ENCODE data around the gene C10orf67. TPM values are rescaled to one million over a fixed set of nuclear protein-coding genes. Genes with fewer than 3 reads are reported as not detected.

The C10orf67 gene
- total and polyA plus RNA-seq, 3 experiments from 2014 or later: 0.26 TPM; not detected in 2

DNA sequence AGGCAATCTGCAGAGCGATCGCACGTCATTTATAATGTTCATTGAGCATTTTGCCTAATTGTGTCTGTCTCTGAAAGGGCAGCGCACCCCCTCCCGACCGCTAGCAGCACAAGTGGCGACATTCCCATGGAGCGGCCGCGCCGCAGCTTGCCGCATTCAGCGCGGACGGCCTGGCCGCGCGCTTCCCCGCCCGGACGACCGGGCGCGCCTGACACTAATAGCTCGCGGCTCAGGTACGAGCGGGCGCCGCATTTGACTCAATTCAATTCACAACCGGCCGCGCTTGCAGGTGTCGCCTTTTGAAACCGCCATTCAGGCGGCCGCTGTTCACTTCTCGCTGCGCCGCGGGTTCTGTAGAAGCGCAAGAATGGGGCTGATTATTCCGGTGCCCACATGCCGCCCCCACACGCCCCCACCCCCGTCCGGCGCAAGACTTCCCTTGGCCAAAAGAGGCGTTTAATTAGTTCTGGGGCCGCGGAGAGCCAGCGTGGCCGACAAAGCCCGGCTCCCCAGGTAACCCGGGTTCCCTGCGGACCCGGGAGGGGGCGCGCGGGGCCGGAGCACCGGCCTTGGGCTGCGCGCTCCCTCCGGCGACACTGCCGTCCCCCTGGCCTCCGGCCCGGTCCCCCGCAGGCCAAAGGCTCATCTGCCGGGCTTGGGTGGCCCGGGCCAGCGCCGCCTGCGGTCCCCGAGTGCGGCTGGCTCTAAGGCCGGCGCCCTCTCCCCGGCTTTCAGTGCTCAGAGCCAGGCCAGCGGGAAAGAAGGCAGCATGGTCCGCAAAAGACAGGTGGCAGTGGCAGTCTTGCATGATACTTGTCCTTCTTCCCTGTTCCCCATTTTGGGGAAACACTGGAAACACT lies 171.2 kb downstream of the C10orf67 start:
- H3K27me3 ChIP-seq (ENCODE audit: insufficient read depth, low read length, poor library complexity, severe bottlenecking): peaks cover 6% of the 10 kb centered on the region
- Mint-ChIP-seq H3K4me1 (peaks cover 6 to 12% (median 8%) of the 10 kb centered on the region in 3 donors), H3K36me3 (no peaks in the 10 kb centered on the region), H3K9me3 (peaks cover 0 to 2% (median 0%) of the 10 kb centered on the region in 5 donors), H3K27me3 (peaks cover 36 to 68% of the 10 kb centered on the region in 2 donors), H3K27ac (no peak overlapping the region), H3K4me3 (no peak overlapping the region)
- H3K27ac ChIP-seq (ENCODE audit: low read depth, low read length): no peak overlapping the region
- ChIA-PET POLR2A (no interaction called here), CTCF (no interaction called here)
- H3K4me1 ChIP-seq (ENCODE audit: insufficient read depth, low read length): no peaks in the 10 kb centered on the region
- H3K9me3 ChIP-seq (ENCODE audit: low read length): no peaks in the 10 kb centered on the region
- no peaks in the 10 kb centered on the region for H3K36me3 ChIP-seq (ENCODE audit: insufficient read depth, low read length)
- no peak overlapping the region for H3K4me3 ChIP-seq (ENCODE audit: low read length)
- no peak for DNase-seq

DNA sequence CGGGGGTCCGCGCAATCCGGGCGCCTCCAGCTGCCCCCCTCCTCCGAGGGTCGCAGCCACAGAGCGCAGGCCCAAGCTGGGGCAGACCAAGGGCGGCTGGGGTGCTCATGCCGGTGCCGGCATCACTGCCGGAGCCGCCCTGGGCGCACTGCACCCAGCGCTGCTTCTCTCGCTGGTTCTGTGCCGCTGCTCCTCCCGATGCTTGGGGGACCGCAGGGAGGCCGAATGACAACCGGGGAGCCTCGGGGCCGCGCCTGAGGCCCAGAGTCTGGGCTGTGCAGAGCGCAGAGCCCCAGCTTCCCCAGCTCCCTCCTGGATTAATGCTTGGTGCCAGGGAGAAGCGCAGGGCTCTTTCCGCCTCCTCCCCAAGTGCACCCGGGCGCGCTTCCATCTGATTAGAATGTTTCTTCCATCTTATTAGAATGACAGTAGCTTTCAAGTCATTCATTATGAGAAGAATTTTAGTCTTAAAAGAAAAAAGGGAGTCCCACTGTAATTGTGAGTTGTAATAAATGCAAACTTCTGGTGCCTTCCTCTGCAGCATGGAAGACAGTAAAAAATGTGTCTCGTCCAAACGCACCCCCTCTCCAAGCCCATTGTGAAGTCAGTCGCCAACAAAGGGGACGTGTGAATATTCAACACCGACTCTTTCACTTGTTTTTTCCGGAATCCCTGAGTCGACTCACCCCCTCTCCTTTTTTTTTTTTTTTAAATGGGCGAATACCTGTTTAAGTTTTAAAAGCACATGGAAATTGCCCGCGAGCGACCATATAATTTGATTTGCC lies 172.0 kb downstream of the C10orf67 start:
- Mint-ChIP-seq H3K4me1 (peaks cover 6 to 12% (median 8%) of the 10 kb centered on the region in 3 donors), H3K4me3 (no peak overlapping the region), H3K36me3 (no peaks in the 10 kb centered on the region), H3K27ac (no peak overlapping the region), H3K9me3 (no peaks in the 10 kb centered on the region), H3K27me3 (peaks cover 32 to 60% of the 10 kb centered on the region in 2 donors)
- ChIA-PET POLR2A (no interaction called here), CTCF (no interaction called here)
- H3K27me3 ChIP-seq (ENCODE audit: insufficient read depth, low read length, poor library complexity, severe bottlenecking): peaks cover 6% of the 10 kb centered on the region
- H3K9me3 ChIP-seq (ENCODE audit: low read length): no peaks in the 10 kb centered on the region
- H3K27ac ChIP-seq (ENCODE audit: low read depth, low read length): no peak overlapping the region
- no peak overlapping the region for H3K4me3 ChIP-seq (ENCODE audit: low read length)
- no peak for DNase-seq
- no peaks in the 10 kb centered on the region for H3K36me3 ChIP-seq (ENCODE audit: insufficient read depth, low read length)
- H3K4me1 ChIP-seq (ENCODE audit: insufficient read depth, low read length): no peaks in the 10 kb centered on the region

DNA sequence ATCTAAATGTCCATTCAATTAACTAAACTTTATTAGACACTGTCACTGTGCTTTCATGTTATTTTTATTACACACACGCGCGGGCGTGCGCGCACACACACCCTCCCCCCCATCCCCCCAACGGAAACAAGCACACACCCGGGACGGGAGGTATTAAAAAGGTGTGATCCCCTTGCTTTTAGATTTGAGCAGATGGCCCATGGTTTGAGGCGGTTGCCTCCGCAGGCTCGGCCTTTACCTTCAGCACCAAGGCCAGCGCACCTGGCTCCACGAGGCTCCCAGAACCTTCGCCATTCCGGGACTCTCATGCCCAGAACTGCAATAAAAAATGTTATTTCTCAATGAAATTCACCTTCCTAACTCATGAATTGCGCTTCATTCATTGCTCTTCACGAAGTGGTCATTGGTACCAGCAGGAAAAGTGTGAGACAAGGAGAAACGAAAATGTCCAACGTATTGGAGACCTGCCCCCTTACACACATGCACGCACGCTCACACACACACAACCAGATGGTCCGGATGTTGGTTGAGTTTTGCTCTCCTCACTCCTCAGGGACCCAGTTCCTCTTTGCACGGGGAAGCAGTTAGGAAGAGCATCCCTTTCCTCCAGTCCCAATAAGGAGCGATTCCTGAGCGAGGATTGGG lies 173.2 kb downstream of the C10orf67 start:
- no peaks in the 10 kb centered on the region for H3K36me3 Mint-ChIP-seq
- peaks cover 31 to 47% of the 10 kb centered on the region in 2 donors for H3K27me3 Mint-ChIP-seq
- ChIA-PET CTCF (no interaction called here), POLR2A (no interaction called here)
- no peak overlapping the region for H3K4me3 Mint-ChIP-seq
- Histone ChIP-seq H3K4me3 (ENCODE audit: low read length) (no peak overlapping the region), H3K9me3 (ENCODE audit: low read length) (no peaks in the 10 kb centered on the region), H3K27ac (ENCODE audit: low read depth, low read length) (no peak overlapping the region), H3K36me3 (ENCODE audit: insufficient read depth, low read length) (no peaks in the 10 kb centered on the region), H3K4me1 (ENCODE audit: insufficient read depth, low read length) (no peaks in the 10 kb centered on the region), H3K27me3 (ENCODE audit: insufficient read depth, low read length, poor library complexity, severe bottlenecking) (peaks cover 6% of the 10 kb centered on the region)
- H3K9me3 Mint-ChIP-seq: no peaks in the 10 kb centered on the region
- H3K4me1 Mint-ChIP-seq: peaks cover 6 to 12% (median 8%) of the 10 kb centered on the region in 3 donors
- H3K27ac Mint-ChIP-seq: no peak overlapping the region
- DNase-seq: no peak

DNA sequence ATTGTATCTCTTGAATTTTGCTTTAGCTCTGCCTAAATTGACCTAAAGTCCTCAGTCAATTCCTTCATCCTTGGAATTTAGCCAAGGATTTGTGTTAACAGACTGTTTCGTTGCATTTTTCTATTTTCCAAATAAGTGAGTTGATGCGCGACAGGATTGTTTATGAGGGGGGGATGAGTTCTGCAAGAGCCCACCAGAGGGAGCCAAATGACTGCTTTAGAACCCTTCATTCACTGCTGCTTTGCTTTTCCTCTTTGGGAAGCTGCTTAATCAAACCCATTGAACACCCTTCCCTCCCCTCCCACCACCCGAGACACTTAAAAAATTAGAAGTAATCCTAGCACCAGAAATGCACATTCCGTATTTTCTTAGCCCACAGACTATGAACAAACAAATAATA lies 186.2 kb downstream of the C10orf67 start:
- no peak overlapping the region for H3K4me3 ChIP-seq (ENCODE audit: low read length)
- Mint-ChIP-seq H3K27ac (no peak overlapping the region), H3K4me3 (no peak overlapping the region), H3K9me3 (peaks cover 0 to 5% (median 0%) of the 10 kb centered on the region in 5 donors), H3K4me1 (no peaks in the 10 kb centered on the region), H3K36me3 (no peaks in the 10 kb centered on the region), H3K27me3 (peaks cover 11 to 43% of the 10 kb centered on the region in 2 donors)
- H3K27ac ChIP-seq (ENCODE audit: low read depth, low read length): no peak overlapping the region
- no peaks in the 10 kb centered on the region for H3K36me3 ChIP-seq (ENCODE audit: insufficient read depth, low read length)
- DNase-seq: peak in 2 of 5 donors; percentile 13 to 18
- no peaks in the 10 kb centered on the region for H3K4me1 ChIP-seq (ENCODE audit: insufficient read depth, low read length)
- CTCF ChIA-PET: interaction anchor here (0.6 to 1.4 kb wide), 8 partner anchors 10 to 1400 kb away, joined by 3 to 5 read pairs (median 4); no protein-coding TSS in a partner anchor
- H3K27me3 ChIP-seq (ENCODE audit: insufficient read depth, low read length, poor library complexity, severe bottlenecking): no peaks in the 10 kb centered on the region
- POLR2A ChIA-PET: no interaction called here
- H3K9me3 ChIP-seq (ENCODE audit: low read length): no peaks in the 10 kb centered on the region

DNA sequence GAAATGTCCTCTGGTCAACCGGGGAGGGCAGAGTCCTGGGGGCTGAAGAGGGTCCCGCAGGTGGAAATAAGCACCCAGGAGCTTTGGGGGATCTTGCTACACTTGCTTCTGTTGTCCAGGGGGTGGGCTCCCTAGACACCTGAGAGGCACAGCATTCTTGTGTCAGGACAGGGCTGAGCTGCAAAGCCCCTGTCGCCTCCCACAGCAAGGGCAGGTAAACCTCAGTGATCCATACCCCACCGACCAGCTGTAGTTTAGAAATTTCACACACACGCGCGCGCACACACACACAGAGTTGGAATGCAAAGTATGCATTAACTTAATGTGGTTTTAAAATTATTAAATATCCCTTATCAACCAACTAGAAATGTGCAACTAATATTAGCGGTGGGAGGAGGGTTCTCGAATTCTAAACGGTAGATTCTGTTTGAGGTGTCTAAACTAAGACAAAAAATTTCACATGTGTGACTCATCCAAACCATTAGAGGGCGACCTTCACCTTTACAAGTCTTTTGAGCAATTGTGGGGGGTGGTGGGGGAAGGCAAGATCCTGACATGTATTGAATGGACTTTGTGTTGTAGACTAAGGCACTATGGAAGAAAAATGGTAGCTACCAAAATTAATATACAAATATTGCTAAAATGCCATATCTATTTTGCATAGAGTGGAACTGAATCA lies 186.8 kb downstream of the C10orf67 start:
- Histone ChIP-seq H3K27ac (ENCODE audit: low read depth, low read length) (no peak overlapping the region), H3K27me3 (ENCODE audit: insufficient read depth, low read length, poor library complexity, severe bottlenecking) (no peaks in the 10 kb centered on the region), H3K4me3 (ENCODE audit: low read length) (no peak overlapping the region), H3K9me3 (ENCODE audit: low read length) (no peaks in the 10 kb centered on the region), H3K36me3 (ENCODE audit: insufficient read depth, low read length) (no peaks in the 10 kb centered on the region), H3K4me1 (ENCODE audit: insufficient read depth, low read length) (no peaks in the 10 kb centered on the region)
- no peak for DNase-seq
- Mint-ChIP-seq H3K4me3 (no peak overlapping the region), H3K36me3 (no peaks in the 10 kb centered on the region), H3K27me3 (peaks cover 11 to 43% of the 10 kb centered on the region in 2 donors), H3K4me1 (no peaks in the 10 kb centered on the region), H3K9me3 (peaks cover 0 to 5% (median 0%) of the 10 kb centered on the region in 5 donors), H3K27ac (no peak overlapping the region)
- CTCF ChIA-PET: interaction anchor here (0.9 to 1.4 kb wide), 7 partner anchors 10 to 1401 kb away, joined by 3 to 5 read pairs (median 3); no protein-coding TSS in a partner anchor
- POLR2A ChIA-PET: no interaction called here

DNA sequence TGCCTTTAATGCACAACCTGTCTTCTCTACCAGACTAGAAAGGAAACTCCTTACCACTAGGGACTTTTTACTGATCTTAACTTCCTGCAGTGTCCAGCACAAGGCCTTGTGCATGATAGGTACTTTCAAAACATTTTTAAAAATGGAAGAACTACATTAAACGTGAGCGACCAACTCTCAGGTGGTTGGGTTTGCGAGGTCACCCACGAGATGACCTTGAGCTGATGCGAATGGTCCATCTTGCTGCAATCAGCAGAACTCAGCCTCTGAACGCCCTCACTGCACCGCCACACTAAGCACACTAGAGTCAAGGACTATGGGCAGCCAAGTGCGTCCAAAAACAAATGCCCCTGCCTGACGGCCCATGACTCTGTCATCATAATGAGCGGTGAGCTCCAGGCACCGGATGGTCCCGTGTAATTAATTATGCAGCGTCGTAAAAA lies 187.3 kb downstream of the C10orf67 start:
- Mint-ChIP-seq H3K9me3 (peaks cover 0 to 5% (median 0%) of the 10 kb centered on the region in 5 donors), H3K4me1 (no peaks in the 10 kb centered on the region)
- CTCF ChIA-PET: interaction anchor here (1.1 to 1.4 kb wide), 2 partner anchors 17 to 1401 kb away, joined by 3 read pairs; no protein-coding TSS in a partner anchor

DNA sequence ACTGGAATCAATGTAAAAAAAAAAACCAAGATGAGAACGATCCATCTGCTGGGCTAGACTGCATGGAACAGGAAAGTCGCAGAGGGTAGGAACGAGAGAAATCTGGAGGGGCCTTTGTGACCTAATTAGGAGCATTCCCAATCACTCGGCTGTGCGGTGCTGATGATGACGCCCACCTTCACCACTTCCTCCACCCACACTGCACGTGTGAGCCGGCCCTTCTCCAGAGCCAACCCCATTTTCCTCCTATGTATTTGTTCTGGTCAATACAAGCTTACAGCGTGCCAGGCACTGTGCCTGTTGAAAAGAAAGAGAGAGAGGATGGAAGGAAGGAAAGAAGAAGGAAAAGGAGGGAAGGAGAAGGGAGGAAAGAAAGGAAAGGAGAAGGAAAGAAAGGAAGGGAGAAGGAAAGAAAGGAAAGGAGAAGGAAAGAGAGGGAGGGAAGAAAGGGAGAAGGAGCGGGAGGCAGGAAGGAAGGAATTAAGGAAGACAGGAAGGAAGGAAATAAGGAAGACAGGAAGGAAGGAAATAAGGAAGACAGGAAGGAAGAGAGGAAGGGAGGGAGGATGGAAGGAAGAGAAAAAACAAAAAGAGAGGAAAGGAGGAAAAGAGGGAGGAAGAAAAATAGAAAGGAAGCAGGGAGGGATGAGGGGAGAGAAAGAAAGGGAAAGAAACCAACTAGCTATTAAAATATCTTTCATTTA lies 188.0 kb downstream of the C10orf67 start:
- peaks cover 0 to 5% (median 0%) of the 10 kb centered on the region in 5 donors for H3K9me3 Mint-ChIP-seq
- Histone ChIP-seq H3K4me1 (ENCODE audit: insufficient read depth, low read length) (no peaks in the 10 kb centered on the region), H3K27ac (ENCODE audit: low read depth, low read length) (no peak overlapping the region), H3K9me3 (ENCODE audit: low read length) (no peaks in the 10 kb centered on the region), H3K4me3 (ENCODE audit: low read length) (no peak overlapping the region), H3K36me3 (ENCODE audit: insufficient read depth, low read length) (no peaks in the 10 kb centered on the region), H3K27me3 (ENCODE audit: insufficient read depth, low read length, poor library complexity, severe bottlenecking) (no peaks in the 10 kb centered on the region)
- no peaks in the 10 kb centered on the region for H3K36me3 Mint-ChIP-seq
- no peak overlapping the region for H3K27ac Mint-ChIP-seq
- H3K4me1 Mint-ChIP-seq: no peaks in the 10 kb centered on the region
- CTCF ChIA-PET: no interaction called here
- peaks cover 11 to 43% of the 10 kb centered on the region in 2 donors for H3K27me3 Mint-ChIP-seq
- DNase-seq: no peak
- peak overlapping the region in 1 of 7 donors; percentile 41 for H3K4me3 Mint-ChIP-seq
- POLR2A ChIA-PET: no interaction called here

More for the DNA sequence above, 187.3 kb downstream of the C10orf67 start:
- Histone ChIP-seq H3K4me3 (ENCODE audit: low read length) (no peak overlapping the region), H3K4me1 (ENCODE audit: insufficient read depth, low read length) (no peaks in the 10 kb centered on the region), H3K36me3 (ENCODE audit: insufficient read depth, low read length) (no peaks in the 10 kb centered on the region), H3K27me3 (ENCODE audit: insufficient read depth, low read length, poor library complexity, severe bottlenecking) (no peaks in the 10 kb centered on the region), H3K27ac (ENCODE audit: low read depth, low read length) (no peak overlapping the region), H3K9me3 (ENCODE audit: low read length) (no peaks in the 10 kb centered on the region)
- peaks cover 11 to 43% of the 10 kb centered on the region in 2 donors for H3K27me3 Mint-ChIP-seq
- no peak overlapping the region for H3K27ac Mint-ChIP-seq
- H3K36me3 Mint-ChIP-seq: no peaks in the 10 kb centered on the region
- POLR2A ChIA-PET: no interaction called here
- DNase-seq: no peak
- no peak overlapping the region for H3K4me3 Mint-ChIP-seq

Data from CD8-positive, alpha-beta memory T cell (primary cell).